ENCODE results near the gene TSHZ3.

GRCh38 chr19:31308781-31309180 is 40.5 kb downstream of the TSHZ3 start:
- TF ChIP-seq CTCF (IDR thresholded peaks at IDR 0.05; ENCODE audit: low read depth, low read length): no peak
- no peak for TF ChIP-seq POLR2A (IDR thresholded peaks at IDR 0.05; ENCODE audit: extremely low read depth, insufficient read length)
